ENCODE results near the gene TP73.
"Not testable (repeated sequence)": the region's sequence is repeated elsewhere in the genome, so short reads cannot be mapped to it uniquely, and the experiment has no call there.

The TP73 gene

GRCh38 chr1:3747522-3747848 is 95.2 kb downstream of the TP73 start:
- H3K4me3 ChIP-seq (replicated peaks; ENCODE audit: low read depth, low read length): peak overlapping the region; percentile 68
- TF ChIP-seq, protein P1, sequence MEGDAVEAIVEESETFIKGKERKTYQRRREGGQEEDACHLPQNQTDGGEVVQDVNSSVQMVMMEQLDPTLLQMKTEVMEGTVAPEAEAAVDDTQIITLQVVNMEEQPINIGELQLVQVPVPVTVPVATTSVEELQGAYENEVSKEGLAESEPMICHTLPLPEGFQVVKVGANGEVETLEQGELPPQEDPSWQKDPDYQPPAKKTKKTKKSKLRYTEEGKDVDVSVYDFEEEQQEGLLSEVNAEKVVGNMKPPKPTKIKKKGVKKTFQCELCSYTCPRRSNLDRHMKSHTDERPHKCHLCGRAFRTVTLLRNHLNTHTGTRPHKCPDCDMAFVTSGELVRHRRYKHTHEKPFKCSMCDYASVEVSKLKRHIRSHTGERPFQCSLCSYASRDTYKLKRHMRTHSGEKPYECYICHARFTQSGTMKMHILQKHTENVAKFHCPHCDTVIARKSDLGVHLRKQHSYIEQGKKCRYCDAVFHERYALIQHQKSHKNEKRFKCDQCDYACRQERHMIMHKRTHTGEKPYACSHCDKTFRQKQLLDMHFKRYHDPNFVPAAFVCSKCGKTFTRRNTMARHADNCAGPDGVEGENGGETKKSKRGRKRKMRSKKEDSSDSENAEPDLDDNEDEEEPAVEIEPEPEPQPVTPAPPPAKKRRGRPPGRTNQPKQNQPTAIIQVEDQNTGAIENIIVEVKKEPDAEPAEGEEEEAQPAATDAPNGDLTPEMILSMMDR (IDR thresholded peaks at IDR 0.05; ENCODE audit: insufficient read depth, low read length, poor library complexity, severe bottlenecking): no peak
- peaks cover 4% of the 10 kb centered on the region for H3K36me3 ChIP-seq (ENCODE audit: control insufficient read depth, insufficient read depth, low read length)
- DNase-seq (ENCODE audit: extremely low read depth, insufficient read length): no peak
- H3K27me3 ChIP-seq (replicated peaks; ENCODE audit: control insufficient read depth, insufficient read depth, low read length): no peaks in the 10 kb centered on the region; the same call in 1 of the 2 replicates

DNA sequence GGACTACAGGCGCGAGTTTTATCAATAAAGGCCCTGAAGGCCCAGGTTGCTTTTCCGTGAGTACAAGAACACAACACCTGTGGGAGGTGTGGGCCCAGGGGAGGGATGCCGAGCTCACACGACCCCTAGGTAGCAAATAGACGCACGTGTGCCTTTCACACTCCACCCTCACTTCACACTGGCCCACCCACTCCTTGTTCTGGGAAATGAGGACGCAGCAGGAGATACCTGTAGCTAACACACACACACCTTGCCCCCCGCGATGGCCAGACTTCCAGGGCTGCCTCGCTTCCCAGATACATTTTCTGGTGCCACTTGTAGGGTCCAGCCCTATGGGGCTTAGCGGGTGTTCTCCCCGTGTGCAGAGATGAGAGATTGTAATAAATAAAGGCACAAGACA is 95.6 kb downstream of the TP73 start:
- Histone ChIP-seq H3K36me3 (ENCODE audit: control insufficient read depth, insufficient read depth, low read length) (no peaks in the 10 kb centered on the region; the same call in none of the 2 replicates), H3K27me3 (replicated peaks; ENCODE audit: control insufficient read depth, insufficient read depth, low read length) (no peaks in the 10 kb centered on the region; the same call in 1 of the 2 replicates), H3K4me3 (replicated peaks; ENCODE audit: low read depth, low read length) (peak overlapping the region; percentile 68)
- DNase-seq (ENCODE audit: extremely low read depth, insufficient read length): no peak
- TF ChIP-seq, protein P1 (IDR thresholded peaks at IDR 0.05; ENCODE audit: insufficient read depth, low read length, poor library complexity, severe bottlenecking): no peak

- not testable (repeated sequence) for DNase-seq (ENCODE audit: extremely low read depth, insufficient read length); H3K36me3 ChIP-seq (ENCODE audit: control insufficient read depth, insufficient read depth, low read length); H3K4me3 ChIP-seq (replicated peaks; ENCODE audit: low read depth, low read length); H3K27me3 ChIP-seq (replicated peaks; ENCODE audit: control insufficient read depth, insufficient read depth, low read length)
Measured at GRCh38 chr1:3748316-3748900, 96.1 kb downstream of the TP73 start.

DNA sequence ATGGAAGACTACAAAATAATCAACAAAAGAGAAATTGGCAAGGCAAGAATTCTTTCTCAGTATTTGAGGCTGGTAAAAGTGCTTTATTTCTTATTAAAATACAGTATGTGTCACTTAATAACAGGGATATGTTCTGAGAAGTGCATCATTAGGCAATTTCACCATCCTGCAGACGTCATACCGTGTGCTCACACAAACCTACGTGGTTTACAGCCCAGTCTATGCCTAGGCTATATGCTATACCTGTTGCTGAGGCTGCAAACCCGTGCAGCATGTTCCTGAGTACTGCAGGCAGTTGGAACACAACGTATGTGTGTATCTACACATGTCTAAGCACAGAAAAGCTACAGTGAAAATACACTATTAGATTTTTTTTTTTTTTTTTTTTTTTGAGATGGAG is 97.2 kb downstream of the TP73 start:
- TF ChIP-seq, protein P1 (IDR thresholded peaks at IDR 0.05; ENCODE audit: insufficient read depth, low read length, poor library complexity, severe bottlenecking): no peak
- Histone ChIP-seq H3K4me3 (replicated peaks; ENCODE audit: low read depth, low read length) (no peak overlapping the region), H3K27me3 (replicated peaks; ENCODE audit: control insufficient read depth, insufficient read depth, low read length) (no peaks in the 10 kb centered on the region; the same call in 1 of the 2 replicates), H3K36me3 (ENCODE audit: control insufficient read depth, insufficient read depth, low read length) (no peaks in the 10 kb centered on the region; the same call in 1 of the 2 replicates)
- DNase-seq (ENCODE audit: extremely low read depth, insufficient read length): no peak

- no peaks in the 10 kb centered on the region; the same call in 1 of the 2 replicates for H3K27me3 ChIP-seq (replicated peaks; ENCODE audit: control insufficient read depth, insufficient read depth, low read length)
- no peaks in the 10 kb centered on the region; the same call in 1 of the 2 replicates for H3K36me3 ChIP-seq (ENCODE audit: control insufficient read depth, insufficient read depth, low read length)
- TF ChIP-seq, protein P1 (IDR thresholded peaks at IDR 0.05; ENCODE audit: insufficient read depth, low read length, poor library complexity, severe bottlenecking): no peak
- no peak for DNase-seq (ENCODE audit: extremely low read depth, insufficient read length)
- H3K4me3 ChIP-seq (replicated peaks; ENCODE audit: low read depth, low read length): no peak overlapping the region
Measured at GRCh38 chr1:3750741-3751140, 98.4 kb downstream of the TP73 start.

- H3K27me3 ChIP-seq (replicated peaks; ENCODE audit: control insufficient read depth, insufficient read depth, low read length): no peaks in the 10 kb centered on the region; the same call in 1 of the 2 replicates
- DNase-seq (ENCODE audit: extremely low read depth, insufficient read length): no peak
- TF ChIP-seq, protein P1 (IDR thresholded peaks at IDR 0.05; ENCODE audit: insufficient read depth, low read length, poor library complexity, severe bottlenecking): no peak
Measured at GRCh38 chr1:3752400-3752945, 100.2 kb downstream of the TP73 start, which contains the start of gene CCDC27. Gene CCDC27 (plus strand): TSS chr1:3752450. CDS start chr1:3752482, 32 bp downstream.

More at GRCh38 chr1:3752400-3752945, 100.2 kb downstream of the TP73 start, which contains the start of gene CCDC27:
- Histone ChIP-seq H3K4me3 (replicated peaks; ENCODE audit: low read depth, low read length) (no peak within 1 kb of the TSS), H3K36me3 (ENCODE audit: control insufficient read depth, insufficient read depth, low read length) (no peaks in the 10 kb centered on the region)
